ENCODE data around the gene ZNF3. TPM values are rescaled to one million over a fixed set of nuclear protein-coding genes. Genes with fewer than 3 reads are reported as not detected.

Gene ZNF3
- total and polyA plus RNA-seq, 11 donors: 11.2 to 21.2 (median 14.3) TPM

GRCh38 chr7:100099452-100099851, 17.9 kb upstream of the ZNF3 start:
- Histone ChIP-seq H3K36me3 (peaks cover 0 to 69% (median 64%) of the 10 kb centered on the region in 9 donors), H3K9me3 (no peaks in the 10 kb centered on the region), H3K27ac (peak overlapping the region in 2 of 12 donors; percentile 87 to 94), H3K27me3 (no peaks in the 10 kb centered on the region), H3K4me3 (peak overlapping the region in 9 of 12 donors; percentile 65 to 93 (median 77)), H3K4me1 (peaks cover 0 to 28% (median 21%) of the 10 kb centered on the region in 12 donors)
- no peak for DNase-seq
- TF ChIP-seq CTCF (IDR thresholded peaks at IDR 0.05): no peak
- no peak for TF ChIP-seq POLR2A (IDR thresholded peaks at IDR 0.05)
- intact Hi-C loops (cut with DNase I): no loop called here
- 62 to 70% (median 65%) methylated on average over 12 of the region's 12 CpGs for WGBS, 4 donors
- no peak for ATAC-seq

GRCh38 chr7:100098913-100099312, 17.4 kb upstream of the ZNF3 start:
- Histone ChIP-seq H3K4me1 (peaks cover 0 to 30% (median 21%) of the 10 kb centered on the region in 12 donors), H3K4me3 (no peak overlapping the region), H3K36me3 (peaks cover 0 to 69% (median 64%) of the 10 kb centered on the region in 9 donors), H3K27ac (no peak overlapping the region), H3K9me3 (no peaks in the 10 kb centered on the region), H3K27me3 (no peaks in the 10 kb centered on the region)
- TF ChIP-seq CTCF (IDR thresholded peaks at IDR 0.05) (no peak), POLR2A (IDR thresholded peaks at IDR 0.05) (no peak)
- no peak for DNase-seq
- ATAC-seq: no peak
- WGBS, 4 donors: 82 to 85% (median 84%) methylated on average over 9 to 10 of the region's 10 CpGs
- intact Hi-C loops (cut with DNase I): no loop called here

DNA sequence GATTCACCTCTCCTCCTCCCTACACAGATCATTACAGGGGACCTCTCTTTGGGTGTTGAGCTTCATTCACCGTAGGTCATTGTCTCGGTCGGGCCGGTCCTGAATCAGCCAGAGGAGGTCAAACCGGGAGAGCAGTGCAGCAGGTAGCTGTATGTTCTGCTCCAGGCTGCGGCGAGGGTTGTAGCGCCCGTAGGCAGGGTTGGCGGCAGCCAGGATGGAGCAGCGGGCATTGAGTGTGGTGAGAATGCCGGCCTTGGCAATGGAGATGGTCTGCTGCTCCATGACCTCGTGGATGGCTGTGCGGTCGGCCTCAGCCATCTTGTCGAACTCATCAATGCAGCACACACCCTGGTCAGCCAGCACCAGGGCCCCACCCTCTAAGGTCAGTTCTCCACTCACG, 14.2 kb upstream of the ZNF3 start:
- H3K36me3 ChIP-seq: peaks cover 0 to 91% (median 88%) of the 10 kb centered on the region in 9 donors
- no peaks in the 10 kb centered on the region for H3K9me3 ChIP-seq
- TF ChIP-seq POLR2A (IDR thresholded peaks at IDR 0.05) (no peak), CTCF (IDR thresholded peaks at IDR 0.05) (no peak)
- DNase-seq (no peak), ATAC-seq (no peak)
- peaks cover 0 to 25% (median 12%) of the 10 kb centered on the region in 12 donors for H3K4me1 ChIP-seq
- no peaks in the 10 kb centered on the region for H3K27me3 ChIP-seq
- no peak overlapping the region for H3K4me3 ChIP-seq
- H3K27ac ChIP-seq: no peak overlapping the region
- 89 to 95% (median 93%) methylated on average over 17 of the region's 17 CpGs for WGBS, 4 donors
- intact Hi-C loops (cut with DNase I): no loop called here

- no peak for ATAC-seq
- no peak for TF ChIP-seq CTCF (IDR thresholded peaks at IDR 0.05)
- TF ChIP-seq POLR2A (IDR thresholded peaks at IDR 0.05): no peak
These were observed 13.8 kb upstream of the ZNF3 start for GRCh38 chr7:100095289-100095688.

More at GRCh38 chr7:100095289-100095688, 13.8 kb upstream of the ZNF3 start:
- H3K27ac ChIP-seq: no peak overlapping the region
- WGBS, 4 donors: 79 to 81% (median 80%) methylated on average over 8 to 9 of the region's 9 CpGs
- peaks cover 0 to 25% (median 12%) of the 10 kb centered on the region in 12 donors for H3K4me1 ChIP-seq
- H3K9me3 ChIP-seq: no peaks in the 10 kb centered on the region
- no peak for DNase-seq
- no peaks in the 10 kb centered on the region for H3K27me3 ChIP-seq
- intact Hi-C loops (cut with DNase I): no loop called here
- no peak overlapping the region for H3K4me3 ChIP-seq
- H3K36me3 ChIP-seq: peaks cover 0 to 95% (median 92%) of the 10 kb centered on the region in 9 donors
